Measurements from ENCODE around the gene WDR7. TPM values are rescaled to one million over a fixed set of nuclear protein-coding genes. Genes with fewer than 3 reads are reported as not detected.

The WDR7 gene
- total and polyA plus RNA-seq, 12 donors = 3.6 to 64.6 (median 24.2) TPM

DNA sequence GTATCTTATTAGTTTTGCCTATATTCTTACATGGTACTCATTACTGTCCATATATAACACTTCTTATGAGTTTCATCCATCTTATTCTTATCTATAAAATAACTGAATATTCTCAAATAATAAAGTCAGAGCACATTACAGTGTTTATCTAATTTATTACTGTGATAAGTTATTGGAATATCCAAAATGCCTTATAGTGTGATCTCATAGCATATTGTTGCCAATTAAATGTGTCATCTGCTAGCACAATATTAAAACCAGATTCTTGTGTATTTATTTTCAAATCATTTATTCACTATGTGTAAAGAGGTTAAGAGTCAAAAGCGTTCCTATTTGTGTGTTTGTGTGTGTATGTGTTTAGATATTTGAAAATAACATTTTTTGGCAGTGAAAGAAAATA is 151.9 kb downstream of the WDR7 start:
- H3K9me3 ChIP-seq (replicated peaks in 1 of 3) = no peaks in the 10 kb centered on the region
- H3K27me3 ChIP-seq = no peaks in the 10 kb centered on the region
- H3K36me3 ChIP-seq (replicated peaks in 1 of 2) = no peaks in the 10 kb centered on the region
- no peak overlapping the region for H3K27ac ChIP-seq
- 93 to 98% (median 95%) methylated on average over 1 of the region's 1 CpG for WGBS, 4 donors
- DNase-seq = no peak
- no peak for TF ChIP-seq CTCF (IDR thresholded peaks at IDR 0.05)
- intact Hi-C loops (cut with DNase I) = no loop called here
- H3K4me3 ChIP-seq = no peak overlapping the region
- peaks cover 0 to 11% of the 10 kb centered on the region in 2 donors for H3K4me1 ChIP-seq (replicated peaks in 1 of 2)

GRCh38 chr18:56804395-56804794 is 153.2 kb downstream of the WDR7 start:
- H3K36me3 ChIP-seq (replicated peaks in 1 of 2) = no peaks in the 10 kb centered on the region
- intact Hi-C loops (cut with DNase I) = no loop called here
- no peak for DNase-seq
- TF ChIP-seq CTCF (IDR thresholded peaks at IDR 0.05) (no peak), POLR2A (IDR thresholded peaks at IDR 0.05) (no peak)
- no peaks in the 10 kb centered on the region for H3K27me3 ChIP-seq
- no peak overlapping the region for H3K4me3 ChIP-seq
- H3K9me3 ChIP-seq (replicated peaks in 1 of 3) = no peaks in the 10 kb centered on the region
- peaks cover 0 to 8% of the 10 kb centered on the region in 2 donors for H3K4me1 ChIP-seq (replicated peaks in 1 of 2)
- 94 to 97% (median 96%) methylated on average over 5 of the region's 5 CpGs for WGBS, 4 donors
- no peak overlapping the region for H3K27ac ChIP-seq

DNA sequence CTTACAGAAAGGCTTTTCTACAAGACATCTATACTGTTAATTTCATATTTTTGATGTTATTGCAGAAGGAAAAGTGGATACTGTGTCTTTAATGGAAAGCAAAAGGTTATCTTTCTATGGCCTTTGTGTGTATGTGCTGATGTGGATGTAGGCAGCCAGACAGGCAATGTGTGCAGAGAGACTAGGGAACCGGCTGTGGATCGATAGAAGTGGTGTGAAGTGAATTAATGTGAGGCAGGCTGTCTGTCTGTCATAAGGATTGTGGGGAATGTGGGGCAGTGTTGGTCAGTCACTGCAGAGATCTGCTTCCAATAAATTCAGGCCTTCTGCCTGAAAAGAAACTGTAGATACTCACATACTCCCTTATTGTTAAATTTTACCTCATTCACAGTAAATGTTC is 156.7 kb downstream of the WDR7 start:
- TF ChIP-seq POLR2A (IDR thresholded peaks at IDR 0.05) (no peak), CTCF (IDR thresholded peaks at IDR 0.05) (no peak)
- Histone ChIP-seq H3K36me3 (replicated peaks in 1 of 2) (no peaks in the 10 kb centered on the region), H3K9me3 (replicated peaks in 1 of 3) (no peaks in the 10 kb centered on the region), H3K4me1 (replicated peaks in 1 of 2) (no peaks in the 10 kb centered on the region), H3K4me3 (no peak overlapping the region), H3K27ac (no peak overlapping the region), H3K27me3 (no peaks in the 10 kb centered on the region)
- intact Hi-C loops (cut with DNase I) = no loop called here
- no peak for DNase-seq
- WGBS, 4 donors = 80 to 89% (median 87%) methylated on average over 2 of the region's 2 CpGs

- Histone ChIP-seq H3K36me3 (replicated peaks in 1 of 2) (no peaks in the 10 kb centered on the region), H3K27me3 (no peaks in the 10 kb centered on the region), H3K9me3 (replicated peaks in 1 of 3) (no peaks in the 10 kb centered on the region), H3K4me3 (no peak overlapping the region), H3K27ac (no peak overlapping the region), H3K4me1 (replicated peaks in 1 of 2) (no peaks in the 10 kb centered on the region)
- no peak for DNase-seq
- intact Hi-C loops (cut with DNase I) = no loop called here
- no peak for TF ChIP-seq POLR2A (IDR thresholded peaks at IDR 0.05)
- TF ChIP-seq CTCF (IDR thresholded peaks at IDR 0.05) = no peak
- 92 to 95% (median 93%) methylated on average over 4 to 5 of the region's 5 CpGs for WGBS, 4 donors
Measured at GRCh38 chr18:56812674-56813073, 161.5 kb downstream of the WDR7 start.
